ENCODE data around the gene SLC6A7. TPM values are rescaled to one million over a fixed set of nuclear protein-coding genes. Genes with fewer than 3 reads are reported as not detected.
A peak's percentile ranks its signal among the peaks of the same experiment; 100 is the strongest.

Gene SLC6A7
- total RNA-seq, 2 experiments from 2014 or later, result not detected

DNA sequence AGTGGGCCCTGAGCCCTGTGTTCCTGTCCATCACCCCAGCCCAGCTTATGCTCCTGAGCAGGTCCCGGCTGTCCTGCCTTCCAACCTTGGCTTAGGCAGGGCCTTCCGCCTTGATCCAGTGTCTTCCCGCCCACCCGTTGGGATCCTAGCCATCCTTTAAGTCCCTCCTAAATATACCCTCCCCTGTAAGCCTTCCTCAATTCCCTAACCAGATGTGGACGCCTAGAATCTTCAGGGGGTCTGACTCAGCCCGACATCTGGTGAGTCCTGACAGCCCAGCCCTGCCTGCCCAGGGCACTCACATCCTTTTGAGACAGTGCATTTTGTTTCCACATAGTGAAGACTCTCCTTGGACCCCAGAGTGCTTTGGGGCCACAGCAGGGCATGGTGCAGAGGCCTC is 23.7 kb downstream of the SLC6A7 start:
- DNase-seq, result no peak
- no peak for ATAC-seq (ENCODE audit: low read depth)
- H3K27ac Mint-ChIP-seq, result no peak overlapping the region
- H3K9me3 Mint-ChIP-seq, result no peaks in the 10 kb centered on the region
- POLR2A ChIA-PET, result no interaction called here
- H3K27me3 Mint-ChIP-seq, result peaks cover 36% of the 10 kb centered on the region
- peaks cover 18% of the 10 kb centered on the region for H3K4me1 Mint-ChIP-seq
- H3K36me3 Mint-ChIP-seq, result no peaks in the 10 kb centered on the region
- H3K4me3 Mint-ChIP-seq, result no peak overlapping the region

DNA sequence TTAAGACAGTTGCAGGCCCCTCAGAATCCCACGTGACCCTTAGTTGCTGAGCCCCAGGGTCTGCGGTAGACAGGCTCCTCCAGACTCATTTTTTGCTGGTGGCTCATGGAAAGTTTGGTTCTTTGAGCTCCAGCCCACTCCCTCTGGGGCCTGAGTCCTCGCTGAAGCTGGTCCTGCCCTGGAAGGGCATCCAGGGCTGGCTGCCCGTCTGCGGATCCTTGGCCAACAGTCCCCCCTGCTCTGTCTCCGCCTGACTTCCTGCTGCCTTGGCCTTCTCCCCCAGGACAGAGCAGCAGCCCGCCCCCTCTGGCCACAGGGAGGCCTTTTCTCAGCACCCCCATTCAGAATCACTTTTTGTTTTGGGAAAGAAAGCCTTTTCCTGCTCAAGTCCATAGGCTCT is 24.4 kb downstream of the SLC6A7 start:
- no peak overlapping the region for H3K4me3 Mint-ChIP-seq
- H3K36me3 Mint-ChIP-seq, result no peaks in the 10 kb centered on the region

GRCh38 chr5:150215979-150216944 is 26.4 kb downstream of the SLC6A7 start:
- H3K27ac Mint-ChIP-seq, result no peak overlapping the region
- no peak overlapping the region for H3K4me3 Mint-ChIP-seq
- ATAC-seq (ENCODE audit: low read depth) (no peak), DNase-seq (no peak)
- H3K36me3 Mint-ChIP-seq, result no peaks in the 10 kb centered on the region
- H3K9me3 Mint-ChIP-seq, result no peaks in the 10 kb centered on the region
- POLR2A ChIA-PET, result no interaction called here
- H3K27me3 Mint-ChIP-seq, result peaks cover 31% of the 10 kb centered on the region
- H3K4me1 Mint-ChIP-seq, result no peaks in the 10 kb centered on the region

More for the DNA sequence above, 24.4 kb downstream of the SLC6A7 start:
- peaks cover 33% of the 10 kb centered on the region for H3K27me3 Mint-ChIP-seq
- H3K4me1 Mint-ChIP-seq, result peaks cover 11% of the 10 kb centered on the region
- DNase-seq (no peak), ATAC-seq (ENCODE audit: low read depth) (no peak)
- no peak overlapping the region for H3K27ac Mint-ChIP-seq
- POLR2A ChIA-PET, result no interaction called here
- H3K9me3 Mint-ChIP-seq, result no peaks in the 10 kb centered on the region

DNA sequence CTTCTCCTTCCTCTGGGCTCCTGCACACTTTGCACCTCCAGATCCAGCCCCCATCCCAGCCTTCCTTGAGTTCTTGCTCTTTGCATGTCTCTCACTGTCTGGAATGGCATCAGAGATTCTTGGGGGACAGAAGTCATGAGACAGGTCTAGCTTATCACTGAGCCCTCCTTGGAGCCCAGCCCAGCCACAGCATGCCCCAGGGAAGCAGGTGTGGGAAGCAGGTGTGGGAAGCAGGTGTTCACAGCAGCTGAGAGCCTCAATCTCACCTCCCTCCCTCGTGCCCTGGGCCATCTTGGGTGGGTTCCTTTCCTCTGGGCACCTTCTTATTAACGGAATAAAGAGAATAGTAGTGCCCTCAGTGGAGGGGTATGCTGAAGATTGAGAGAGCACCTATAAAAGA is 27.2 kb downstream of the SLC6A7 start:
- Mint-ChIP-seq H3K27me3 (peaks cover 27% of the 10 kb centered on the region), H3K9me3 (no peaks in the 10 kb centered on the region), H3K27ac (no peak overlapping the region), H3K36me3 (no peaks in the 10 kb centered on the region), H3K4me1 (no peaks in the 10 kb centered on the region), H3K4me3 (no peak overlapping the region)
- no peak for ATAC-seq (ENCODE audit: low read depth)
- POLR2A ChIA-PET, result no interaction called here
- DNase-seq, result no peak

- POLR2A ChIA-PET, result interaction anchor here (0.9 kb wide), 1 partner anchor 11 kb away, joined by 3 read pairs; no protein-coding TSS in a partner anchor
- Mint-ChIP-seq H3K4me3 (no peak overlapping the region), H3K4me1 (no peaks in the 10 kb centered on the region), H3K27me3 (peaks cover 23% of the 10 kb centered on the region), H3K36me3 (no peaks in the 10 kb centered on the region), H3K9me3 (no peaks in the 10 kb centered on the region), H3K27ac (no peak overlapping the region)
- ATAC-seq (ENCODE audit: low read depth) (peak; percentile 95), DNase-seq (peak; percentile 84)
Observed at GRCh38 chr5:150217873-150218692, 28.2 kb downstream of the SLC6A7 start.

- no peak for ATAC-seq (ENCODE audit: low read depth)
- Mint-ChIP-seq H3K27ac (no peak overlapping the region), H3K4me3 (no peak overlapping the region), H3K9me3 (no peaks in the 10 kb centered on the region), H3K27me3 (peaks cover 23% of the 10 kb centered on the region), H3K36me3 (no peaks in the 10 kb centered on the region), H3K4me1 (no peaks in the 10 kb centered on the region)
- POLR2A ChIA-PET, result interaction anchor here (0.9 kb wide), 1 partner anchor 12 kb away, joined by 3 read pairs; no protein-coding TSS in a partner anchor
- no peak for DNase-seq
Observed at GRCh38 chr5:150218693-150219035, 28.8 kb downstream of the SLC6A7 start.

DNA sequence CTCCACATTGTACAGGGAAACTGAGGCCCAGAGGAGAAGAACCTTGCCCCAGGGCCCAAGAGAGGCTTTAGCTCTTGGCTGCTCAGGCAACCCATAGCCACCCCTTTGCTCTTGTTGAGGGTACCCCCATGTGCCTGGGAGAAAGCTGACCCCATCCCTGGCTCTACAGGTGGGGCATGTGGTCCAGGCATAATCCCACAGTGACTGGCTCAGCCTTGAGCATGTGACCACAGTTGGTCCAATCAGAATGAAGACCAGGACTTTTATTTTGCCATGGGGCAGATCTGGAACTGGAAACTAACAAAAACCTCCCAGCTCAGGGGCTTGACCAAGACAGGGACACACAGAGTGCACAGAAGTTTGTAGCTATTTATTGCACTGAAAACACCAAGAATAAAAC is 29.3 kb downstream of the SLC6A7 start:
- H3K27me3 Mint-ChIP-seq, result peaks cover 23% of the 10 kb centered on the region
- ATAC-seq (ENCODE audit: low read depth) (no peak), DNase-seq (no peak)
- H3K4me1 Mint-ChIP-seq, result no peaks in the 10 kb centered on the region
- POLR2A ChIA-PET, result no interaction called here
- no peaks in the 10 kb centered on the region for H3K36me3 Mint-ChIP-seq
- no peaks in the 10 kb centered on the region for H3K9me3 Mint-ChIP-seq
- H3K4me3 Mint-ChIP-seq, result no peak overlapping the region
- no peak overlapping the region for H3K27ac Mint-ChIP-seq

DNA sequence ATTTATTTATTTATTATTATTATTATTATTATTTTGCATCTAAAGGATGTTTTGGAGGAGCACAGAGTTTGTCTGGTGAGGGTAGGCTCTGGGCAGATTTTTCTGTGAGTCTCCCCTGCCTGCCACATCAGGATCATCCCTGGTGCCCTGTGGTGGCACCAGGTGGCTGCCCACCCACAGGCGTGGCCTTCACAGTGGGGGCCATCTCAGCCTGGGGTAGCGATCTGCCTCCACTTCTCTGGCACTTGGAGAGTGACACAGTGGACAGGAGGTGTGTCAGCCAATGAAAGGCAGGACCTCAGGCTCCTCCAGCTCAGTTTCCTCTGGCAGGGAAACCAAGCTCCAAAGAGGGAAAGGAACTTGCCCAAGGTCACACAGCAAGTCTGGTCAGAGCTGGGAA is 30.0 kb downstream of the SLC6A7 start:
- H3K4me1 Mint-ChIP-seq, result no peaks in the 10 kb centered on the region
- no peak overlapping the region for H3K27ac Mint-ChIP-seq
- no peak for ATAC-seq (ENCODE audit: low read depth)
- no peaks in the 10 kb centered on the region for H3K36me3 Mint-ChIP-seq
- H3K4me3 Mint-ChIP-seq, result no peak overlapping the region
- POLR2A ChIA-PET, result no interaction called here
- H3K9me3 Mint-ChIP-seq, result no peaks in the 10 kb centered on the region
- no peak for DNase-seq
- peaks cover 19% of the 10 kb centered on the region for H3K27me3 Mint-ChIP-seq

DNA sequence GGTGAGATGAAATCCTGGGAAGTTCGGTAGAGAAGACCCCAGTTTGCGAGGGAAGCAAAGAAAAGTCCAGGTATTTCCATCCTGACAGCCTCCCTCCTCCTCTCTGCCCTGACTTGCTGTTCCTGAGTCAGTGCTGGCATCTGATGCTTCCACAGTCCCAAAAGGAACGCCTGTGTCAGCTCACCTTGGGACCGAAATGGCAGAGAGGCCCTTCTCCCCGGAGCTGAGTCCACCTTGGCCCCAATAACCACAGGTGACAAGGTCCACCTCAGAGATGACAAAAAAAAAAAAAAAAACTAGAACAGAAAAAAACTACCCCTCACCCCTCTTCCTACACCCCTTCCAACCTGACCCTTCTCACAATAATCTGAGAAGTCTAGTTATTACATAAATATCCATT is 31.6 kb downstream of the SLC6A7 start:
- ATAC-seq (ENCODE audit: low read depth) (no peak), DNase-seq (no peak)
- Mint-ChIP-seq H3K27ac (no peak overlapping the region), H3K27me3 (peaks cover 8% of the 10 kb centered on the region), H3K36me3 (no peaks in the 10 kb centered on the region), H3K4me3 (no peak overlapping the region), H3K4me1 (no peaks in the 10 kb centered on the region), H3K9me3 (no peaks in the 10 kb centered on the region)
- POLR2A ChIA-PET, result no interaction called here

GRCh38 chr5:150222906-150223305 is 33.0 kb downstream of the SLC6A7 start:
- Mint-ChIP-seq H3K27ac (no peak overlapping the region), H3K27me3 (no peaks in the 10 kb centered on the region)
- POLR2A ChIA-PET, result no interaction called here

DNA sequence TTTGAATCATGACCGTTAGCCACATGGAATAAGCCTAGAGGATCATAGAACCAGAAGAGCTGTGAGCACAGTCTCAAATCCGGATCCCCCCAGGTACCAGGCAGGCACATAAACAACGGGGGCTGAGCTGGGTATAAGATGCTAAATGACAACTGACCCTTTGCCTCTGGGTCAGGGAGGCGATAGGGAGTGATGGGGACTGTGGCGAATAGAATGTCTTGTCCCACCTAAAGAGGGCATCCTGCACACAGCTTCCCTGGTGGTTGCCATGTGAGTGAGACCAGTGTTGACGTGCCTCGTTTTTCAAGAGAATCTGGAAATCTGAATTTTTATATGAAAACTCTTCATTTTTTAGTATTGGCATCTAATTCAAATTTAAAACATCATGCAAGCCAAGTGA is 33.6 kb downstream of the SLC6A7 start:
- ATAC-seq (ENCODE audit: low read depth) (no peak), DNase-seq (no peak)
- Mint-ChIP-seq H3K4me3 (no peak overlapping the region), H3K27ac (no peak overlapping the region), H3K36me3 (no peaks in the 10 kb centered on the region), H3K9me3 (no peaks in the 10 kb centered on the region), H3K4me1 (no peaks in the 10 kb centered on the region), H3K27me3 (no peaks in the 10 kb centered on the region)
- POLR2A ChIA-PET, result no interaction called here

More at GRCh38 chr5:150222906-150223305, 33.0 kb downstream of the SLC6A7 start:
- DNase-seq (no peak), ATAC-seq (ENCODE audit: low read depth) (no peak)
- Mint-ChIP-seq H3K4me3 (no peak overlapping the region), H3K4me1 (no peaks in the 10 kb centered on the region), H3K9me3 (no peaks in the 10 kb centered on the region), H3K36me3 (no peaks in the 10 kb centered on the region)

GRCh38 chr5:150224483-150225027 is 34.7 kb downstream of the SLC6A7 start:
- Mint-ChIP-seq H3K27me3 (peaks cover 2% of the 10 kb centered on the region), H3K36me3 (no peaks in the 10 kb centered on the region), H3K4me1 (no peaks in the 10 kb centered on the region), H3K4me3 (no peak overlapping the region), H3K27ac (no peak overlapping the region), H3K9me3 (no peaks in the 10 kb centered on the region)
- DNase-seq (no peak), ATAC-seq (ENCODE audit: low read depth) (no peak)
- POLR2A ChIA-PET, result no interaction called here

DNA sequence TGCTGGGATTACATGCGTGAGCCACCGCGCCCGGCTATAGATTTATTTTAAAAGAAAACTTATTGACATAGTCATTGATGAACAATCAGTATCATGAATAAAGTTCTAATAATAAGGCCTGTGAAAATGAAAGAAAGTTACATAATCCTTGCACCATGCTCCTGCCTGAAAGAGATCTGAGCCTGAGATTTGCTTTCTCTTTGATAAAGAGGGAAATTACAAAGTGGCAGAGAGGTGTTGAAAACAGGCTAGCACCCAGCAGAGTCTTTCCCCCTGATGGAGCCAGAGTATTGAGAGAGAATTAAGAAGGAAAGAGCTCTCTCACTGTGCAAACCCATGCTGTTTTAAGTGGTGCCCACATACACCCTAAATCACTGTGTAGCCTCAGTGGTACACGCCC is 37.2 kb downstream of the SLC6A7 start:
- ATAC-seq (ENCODE audit: low read depth) (no peak), DNase-seq (no peak)
- Mint-ChIP-seq H3K27ac (no peak overlapping the region), H3K4me1 (no peaks in the 10 kb centered on the region), H3K27me3 (peaks cover 2% of the 10 kb centered on the region), H3K36me3 (no peaks in the 10 kb centered on the region), H3K4me3 (no peak overlapping the region), H3K9me3 (no peaks in the 10 kb centered on the region)
- POLR2A ChIA-PET, result no interaction called here

Data from activated naive CD8-positive, alpha-beta T cell treated with anti-CD3 and anti-CD28 coated beads, Interleukin-2, amount 10 ng/mL, durations not matched to agents 7 days and 5 days (primary cell).